ENCODE results near the gene CARMIL1.

CARMIL1 gene

GRCh38 chr6:25341923-25342619, 62.9 kb downstream of the CARMIL1 start:
- H3K9ac ChIP-seq (ENCODE audit: low read depth, low read length, poor library complexity, severe bottlenecking) = no peak overlapping the region
- H4K20me1 ChIP-seq (ENCODE audit: insufficient read depth, low read length, poor library complexity, severe bottlenecking) = peaks cover 3% of the 10 kb centered on the region
- TF ChIP-seq, protein P1, sequence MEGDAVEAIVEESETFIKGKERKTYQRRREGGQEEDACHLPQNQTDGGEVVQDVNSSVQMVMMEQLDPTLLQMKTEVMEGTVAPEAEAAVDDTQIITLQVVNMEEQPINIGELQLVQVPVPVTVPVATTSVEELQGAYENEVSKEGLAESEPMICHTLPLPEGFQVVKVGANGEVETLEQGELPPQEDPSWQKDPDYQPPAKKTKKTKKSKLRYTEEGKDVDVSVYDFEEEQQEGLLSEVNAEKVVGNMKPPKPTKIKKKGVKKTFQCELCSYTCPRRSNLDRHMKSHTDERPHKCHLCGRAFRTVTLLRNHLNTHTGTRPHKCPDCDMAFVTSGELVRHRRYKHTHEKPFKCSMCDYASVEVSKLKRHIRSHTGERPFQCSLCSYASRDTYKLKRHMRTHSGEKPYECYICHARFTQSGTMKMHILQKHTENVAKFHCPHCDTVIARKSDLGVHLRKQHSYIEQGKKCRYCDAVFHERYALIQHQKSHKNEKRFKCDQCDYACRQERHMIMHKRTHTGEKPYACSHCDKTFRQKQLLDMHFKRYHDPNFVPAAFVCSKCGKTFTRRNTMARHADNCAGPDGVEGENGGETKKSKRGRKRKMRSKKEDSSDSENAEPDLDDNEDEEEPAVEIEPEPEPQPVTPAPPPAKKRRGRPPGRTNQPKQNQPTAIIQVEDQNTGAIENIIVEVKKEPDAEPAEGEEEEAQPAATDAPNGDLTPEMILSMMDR (conservative IDR thresholded peaks at IDR 0.05; ENCODE audit: low read length) = no peak
- TF ChIP-seq EZH2phosphoT487 (IDR thresholded peaks at IDR 0.05; ENCODE audit: borderline replicate concordance) = no peak
- no peaks in the 10 kb centered on the region for H3K9me2 ChIP-seq (replicated peaks; ENCODE audit: low read depth, low read length)
- H3K4me1 ChIP-seq (ENCODE audit: insufficient read depth, low read length, poor library complexity, severe bottlenecking) = peaks cover 12% of the 10 kb centered on the region
- H3K9me3 ChIP-seq (ENCODE audit: insufficient read depth, low read depth, low read length) = no peaks in the 10 kb centered on the region
- H3K27me3 ChIP-seq (ENCODE audit: insufficient read depth, low read length, poor library complexity, severe bottlenecking) = no peaks in the 10 kb centered on the region
- H3F3A ChIP-seq (ENCODE audit: low read depth) = no peaks in the 10 kb centered on the region
- no peak overlapping the region for H3K4me2 ChIP-seq (ENCODE audit: low read depth, low read length, poor library complexity, severe bottlenecking)
- H3K79me2 ChIP-seq (ENCODE audit: insufficient read depth, low read length) = peaks cover 9% of the 10 kb centered on the region; the same call in 1 of the 2 replicates
- no peak overlapping the region for H2AFZ ChIP-seq (ENCODE audit: low read length)
- no peak overlapping the region for H3K4me3 ChIP-seq (ENCODE audit: low read length, poor library complexity, severe bottlenecking)
- H3K36me3 ChIP-seq (ENCODE audit: insufficient read depth, low read length) = no peaks in the 10 kb centered on the region

- Histone ChIP-seq H3K4me1 (ENCODE audit: insufficient read depth, low read length, poor library complexity, severe bottlenecking) (peaks cover 12% of the 10 kb centered on the region), H2AFZ (ENCODE audit: low read length) (no peak overlapping the region), H3K9ac (ENCODE audit: low read depth, low read length, poor library complexity, severe bottlenecking) (no peak overlapping the region), H3K79me2 (ENCODE audit: insufficient read depth, low read length) (peaks cover 9% of the 10 kb centered on the region; the same call in 1 of the 2 replicates), H3K4me2 (ENCODE audit: low read depth, low read length, poor library complexity, severe bottlenecking) (no peak overlapping the region), H3K9me3 (ENCODE audit: insufficient read depth, low read depth, low read length) (no peaks in the 10 kb centered on the region), H3K36me3 (ENCODE audit: insufficient read depth, low read length) (no peaks in the 10 kb centered on the region), H4K20me1 (ENCODE audit: insufficient read depth, low read length, poor library complexity, severe bottlenecking) (peaks cover 3% of the 10 kb centered on the region), H3K9me2 (replicated peaks; ENCODE audit: low read depth, low read length) (no peaks in the 10 kb centered on the region), H3F3A (ENCODE audit: low read depth) (no peaks in the 10 kb centered on the region), H3K4me3 (ENCODE audit: low read length, poor library complexity, severe bottlenecking) (no peak overlapping the region), H3K27me3 (ENCODE audit: insufficient read depth, low read length, poor library complexity, severe bottlenecking) (no peaks in the 10 kb centered on the region)
- TF ChIP-seq EZH2phosphoT487 (IDR thresholded peaks at IDR 0.05; ENCODE audit: borderline replicate concordance) = no peak
- TF ChIP-seq, protein P1 (conservative IDR thresholded peaks at IDR 0.05; ENCODE audit: low read length) = no peak
These were observed 63.6 kb downstream of the CARMIL1 start for GRCh38 chr6:25342802-25343201.

- no peak for TF ChIP-seq EZH2phosphoT487 (IDR thresholded peaks at IDR 0.05; ENCODE audit: borderline replicate concordance)
- TF ChIP-seq, protein P1 (conservative IDR thresholded peaks at IDR 0.05; ENCODE audit: low read length) = no peak
- peaks cover 8% of the 10 kb centered on the region; the same call in 1 of the 2 replicates for H3K79me2 ChIP-seq (ENCODE audit: insufficient read depth, low read length)
- no peaks in the 10 kb centered on the region for H3K9me3 ChIP-seq (ENCODE audit: insufficient read depth, low read depth, low read length)
- no peaks in the 10 kb centered on the region for H3F3A ChIP-seq (ENCODE audit: low read depth)
- no peak overlapping the region for H3K4me3 ChIP-seq (ENCODE audit: low read length, poor library complexity, severe bottlenecking)
- no peaks in the 10 kb centered on the region for H3K9me2 ChIP-seq (replicated peaks; ENCODE audit: low read depth, low read length)
- H3K4me2 ChIP-seq (ENCODE audit: low read depth, low read length, poor library complexity, severe bottlenecking) = no peak overlapping the region
- H3K4me1 ChIP-seq (ENCODE audit: insufficient read depth, low read length, poor library complexity, severe bottlenecking) = peaks cover 12% of the 10 kb centered on the region
- peaks cover 3% of the 10 kb centered on the region for H4K20me1 ChIP-seq (ENCODE audit: insufficient read depth, low read length, poor library complexity, severe bottlenecking)
- no peak overlapping the region for H2AFZ ChIP-seq (ENCODE audit: low read length)
- no peaks in the 10 kb centered on the region for H3K27me3 ChIP-seq (ENCODE audit: insufficient read depth, low read length, poor library complexity, severe bottlenecking)
- H3K9ac ChIP-seq (ENCODE audit: low read depth, low read length, poor library complexity, severe bottlenecking) = no peak overlapping the region
- H3K36me3 ChIP-seq (ENCODE audit: insufficient read depth, low read length) = no peaks in the 10 kb centered on the region
These were observed 64.8 kb downstream of the CARMIL1 start for GRCh38 chr6:25343984-25344383.
